Psoas muscle (tissue), 8 donors: ENCODE measurements around the gene COL27A1. TPM values are rescaled to one million over a fixed set of nuclear protein-coding genes. Genes with fewer than 3 reads are reported as not detected.

ENCODE experiments used
- ATAC-seq, 4 donors: fragments of 200-7000 bp; cut with Tn5 transposase; one replicate each; pipeline ENCODE4 v1.9.1; 2020; ENCODE audit warnings: moderate library complexity in 3 of 4, mild to moderate bottlenecking in 2 of 4
- DNase-seq, 2 donors: peaks; one replicate each; pipeline ENCODE4 v3.0.0-alpha.2; 2020
- H3K27ac ChIP-seq: fragments of 200-600 bp; one replicate; pipeline ENCODE4 v1.8.0; 2022
- H3K27me3 ChIP-seq, 3 donors: fragments of 200-600 bp in 1 of 3; one replicate each; pipeline versions ENCODE4 v1.6.1 to v1.8.0; 2013 to 2022; ENCODE audit warnings: low read length in 2 of 3, mild to moderate bottlenecking in 2 of 3, moderate library complexity in 1 of 3; ENCODE audit not compliant: insufficient read depth in 3 of 3
- H3K36me3 ChIP-seq, 2 donors: fragments of 200-600 bp in 1 of 2; one replicate each; pipeline versions ENCODE4 v1.6.1 to v1.8.0; 2013 to 2022; ENCODE audit warnings: low read depth in 1 of 2, mild to moderate bottlenecking in 1 of 2, moderate library complexity in 1 of 2; ENCODE audit not compliant: insufficient read depth in 1 of 2
- H3K4me1 ChIP-seq: fragments of 200-600 bp; one replicate; pipeline ENCODE4 v1.8.0; 2022
- H3K4me3 ChIP-seq: fragments of 200-600 bp; one replicate; pipeline ENCODE4 v1.8.0; 2022; ENCODE audit warnings: mild to moderate bottlenecking
- H3K9me3 ChIP-seq: fragments of 200-600 bp; one replicate; pipeline ENCODE4 v1.8.0; 2022
- WGBS, 3 donors: extraction: QIAGEN DNeasy Blood & Tissue Kit; methylation state at CpG; one replicate each; pipeline versions ENCODE4 v1.1.6 to v1.1.7; 2013; 5-methylcytosine and 5-hydroxymethylcytosine counted together
- intact Hi-C, 2 donors: fragments of 100-400 bp; cut with DNase I; formaldehyde crosslinking; loops; one replicate each; pipeline versions ENCODE4 v1.11.0 to v1.14.2; 2022
- polyA plus RNA-seq, 3 donors: library from polyadenylated mRNA; stranded (reverse); fragments of 200-250 nt; gene quantifications; one replicate each; pipeline ENCODE4 v1.2.3, GENCODE V29; 2013
- total RNA-seq, 4 donors: library from RNA; stranded (reverse); fragmentation: NEBNext Ultra II Directional in 2 of 4; extraction: Animal tissue kit (Norgen Biotek cat#: 25700) in 2 of 4; gene quantifications; one replicate each; pipeline versions ENCODE4 v1.2.1 to v1.2.4, GENCODE V29; 2021 to 2023
- TF ChIP-seq, protein P1 (sequence below): fragments of 200-600 bp; IDR thresholded peaks from one replicate; pipeline ENCODE4 v1.8.0; 2022; ENCODE audit warnings: antibody characterized with exemption
- donor health status: healthy with polysubstance abuse.
- donor health status: DM: no; HTN: no; CAD: no; lungs with moderate emphysema.
- donor health status: Bipolar disorder and iron deficiency.
- donor health status: healthy.
- donor health status: DM: yes; HTN: yes; CAD: no.
- donor health status: DM: no; HTN: no; CAD: no.
- donor health status: DM: no; HTN: no; CAD: no.
- donor health status: DM: yes; HTN: yes; CAD: no.

Gene COL27A1
- total and polyA plus RNA-seq, 7 donors: 1.1 to 8.5 (median 3.9) TPM

DNA sequence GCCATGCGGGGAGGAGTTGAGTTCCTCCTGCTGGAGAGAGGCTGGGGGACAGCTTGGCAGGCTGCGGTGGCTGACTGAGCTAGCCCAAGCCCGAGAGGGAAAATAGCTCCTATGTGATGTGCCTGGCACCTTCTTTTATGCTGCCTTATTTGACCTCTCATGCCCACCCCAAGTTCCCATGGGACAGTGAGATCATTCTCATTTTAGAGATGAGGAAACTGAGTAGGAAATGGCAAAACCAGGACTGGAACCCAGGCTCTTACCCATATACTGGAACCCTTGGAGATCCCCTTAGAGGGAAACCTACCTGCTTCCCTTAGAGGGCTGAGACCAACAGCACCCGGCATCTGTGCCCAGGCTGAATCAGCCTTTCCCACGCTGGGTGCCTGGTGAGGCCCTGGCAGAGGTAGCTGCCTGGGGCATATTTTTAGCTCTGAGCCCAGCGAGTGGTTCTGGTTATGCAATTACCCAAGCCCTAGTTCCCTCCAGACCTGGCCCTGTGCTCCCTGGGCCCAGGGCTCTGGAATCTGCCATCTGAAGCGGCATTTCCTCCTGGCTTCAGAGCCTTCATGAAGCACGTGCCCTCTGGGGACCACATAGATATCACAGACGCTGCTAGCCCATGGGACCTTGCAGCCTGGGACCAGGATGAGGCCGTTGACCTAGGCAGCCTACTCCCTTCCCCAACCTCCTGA, 23.6 kb downstream of the COL27A1 start:
- TF ChIP-seq, protein P1, sequence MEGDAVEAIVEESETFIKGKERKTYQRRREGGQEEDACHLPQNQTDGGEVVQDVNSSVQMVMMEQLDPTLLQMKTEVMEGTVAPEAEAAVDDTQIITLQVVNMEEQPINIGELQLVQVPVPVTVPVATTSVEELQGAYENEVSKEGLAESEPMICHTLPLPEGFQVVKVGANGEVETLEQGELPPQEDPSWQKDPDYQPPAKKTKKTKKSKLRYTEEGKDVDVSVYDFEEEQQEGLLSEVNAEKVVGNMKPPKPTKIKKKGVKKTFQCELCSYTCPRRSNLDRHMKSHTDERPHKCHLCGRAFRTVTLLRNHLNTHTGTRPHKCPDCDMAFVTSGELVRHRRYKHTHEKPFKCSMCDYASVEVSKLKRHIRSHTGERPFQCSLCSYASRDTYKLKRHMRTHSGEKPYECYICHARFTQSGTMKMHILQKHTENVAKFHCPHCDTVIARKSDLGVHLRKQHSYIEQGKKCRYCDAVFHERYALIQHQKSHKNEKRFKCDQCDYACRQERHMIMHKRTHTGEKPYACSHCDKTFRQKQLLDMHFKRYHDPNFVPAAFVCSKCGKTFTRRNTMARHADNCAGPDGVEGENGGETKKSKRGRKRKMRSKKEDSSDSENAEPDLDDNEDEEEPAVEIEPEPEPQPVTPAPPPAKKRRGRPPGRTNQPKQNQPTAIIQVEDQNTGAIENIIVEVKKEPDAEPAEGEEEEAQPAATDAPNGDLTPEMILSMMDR: no peak
- peak; percentile 87 to 94 (median 91) for ATAC-seq
- Histone ChIP-seq H3K4me1 (peaks cover 71% of the 10 kb centered on the region), H3K27me3 (no peaks in the 10 kb centered on the region), H3K27ac (peak overlapping the region; percentile 78), H3K4me3 (no peak overlapping the region), H3K36me3 (no peaks in the 10 kb centered on the region), H3K9me3 (no peaks in the 10 kb centered on the region)
- peak; percentile 58 to 85 for DNase-seq
- intact Hi-C loops: loop anchor here in 1 of 2 donors (2.0 kb wide), 1 partner anchor 26 kb away; no protein-coding TSS in a partner anchor
- WGBS, 3 donors: 27 to 35% (median 30%) methylated on average over 10 of the region's 10 CpGs

DNA sequence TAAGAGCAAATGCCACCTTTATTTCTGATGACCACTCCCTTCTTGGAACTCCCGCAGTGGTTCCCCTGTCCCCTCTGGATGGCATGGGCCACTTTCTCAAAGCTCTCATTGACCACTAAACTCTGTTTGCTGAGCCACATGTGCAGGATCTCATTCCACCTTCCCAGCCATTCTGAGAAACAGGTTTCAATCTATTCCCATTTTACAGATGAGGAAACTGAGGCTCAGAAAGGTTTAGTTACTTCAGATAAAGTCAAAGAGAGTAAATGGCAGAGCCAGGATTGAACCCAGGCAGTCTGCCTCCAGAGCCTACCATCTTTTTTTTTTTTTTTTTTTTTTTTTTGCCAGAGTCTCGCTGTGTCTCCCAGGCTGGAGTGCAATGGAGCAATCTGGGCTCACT, 24.2 kb downstream of the COL27A1 start:
- H3K9me3 ChIP-seq: no peaks in the 10 kb centered on the region
- no peaks in the 10 kb centered on the region for H3K27me3 ChIP-seq
- ATAC-seq (no peak), DNase-seq (no peak)
- peaks cover 71% of the 10 kb centered on the region for H3K4me1 ChIP-seq
- H3K36me3 ChIP-seq: no peaks in the 10 kb centered on the region
- 91 to 95% (median 94%) methylated on average over 2 of the region's 2 CpGs for WGBS, 3 donors
- no peak overlapping the region for H3K4me3 ChIP-seq
- intact Hi-C loops: loop anchor here in 1 of 2 donors (2.0 kb wide), 1 partner anchor 25 kb away; no protein-coding TSS in a partner anchor
- H3K27ac ChIP-seq: peak overlapping the region; percentile 78
- TF ChIP-seq, protein P1: no peak

DNA sequence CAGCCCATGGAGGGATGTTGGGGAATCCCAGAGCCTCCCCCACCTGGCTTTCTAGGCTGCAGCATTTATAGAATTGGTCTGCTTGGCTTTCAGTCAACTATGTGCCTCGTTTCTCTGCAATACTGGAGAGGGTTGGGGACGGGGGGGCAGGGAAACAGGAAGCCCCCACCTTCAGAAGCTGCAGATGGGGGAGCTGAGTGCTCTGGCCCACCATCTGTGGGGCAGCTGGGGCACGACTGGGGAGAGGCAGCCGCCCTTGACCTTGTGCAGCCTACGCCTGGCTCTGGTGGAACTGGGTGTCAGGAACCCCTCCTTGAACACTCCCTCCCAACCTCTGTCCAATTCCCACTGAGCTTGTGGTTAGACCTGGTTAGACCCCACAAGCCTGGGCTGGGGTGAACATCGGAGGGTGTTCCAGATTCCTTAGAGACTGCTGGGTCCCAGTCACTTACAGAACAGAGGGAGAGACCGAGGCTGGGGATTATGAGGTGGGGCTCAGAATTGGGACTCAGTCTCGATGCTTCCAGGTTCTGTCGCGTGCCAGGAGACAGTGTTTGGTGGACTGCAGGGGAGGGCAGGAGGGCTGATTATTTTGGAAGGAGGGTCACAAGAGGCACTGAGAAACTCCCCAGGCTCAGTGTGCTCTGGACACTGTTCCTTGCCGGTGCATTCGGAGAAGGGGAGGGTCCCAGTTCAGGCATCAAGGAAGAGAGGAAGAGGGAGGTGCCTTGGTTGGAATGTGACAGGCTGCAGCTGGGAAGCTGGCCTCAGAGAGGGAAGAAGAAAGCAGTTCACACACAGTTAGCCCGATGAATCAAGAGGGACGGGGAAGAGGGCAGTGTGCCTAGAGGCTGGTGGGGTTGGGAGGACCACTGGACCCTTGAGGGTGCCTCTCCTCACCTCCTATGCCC, 25.6 kb downstream of the COL27A1 start:
- no peaks in the 10 kb centered on the region for H3K27me3 ChIP-seq
- ATAC-seq (no peak), DNase-seq (no peak)
- H3K4me1 ChIP-seq: peaks cover 61% of the 10 kb centered on the region
- TF ChIP-seq, protein P1: no peak
- WGBS, 3 donors: 50 to 58% (median 53%) methylated on average over 13 to 14 of the region's 14 CpGs
- H3K36me3 ChIP-seq: no peaks in the 10 kb centered on the region
- no peaks in the 10 kb centered on the region for H3K9me3 ChIP-seq
- no peak overlapping the region for H3K4me3 ChIP-seq
- no peak overlapping the region for H3K27ac ChIP-seq
- intact Hi-C loops: no loop called here

DNA sequence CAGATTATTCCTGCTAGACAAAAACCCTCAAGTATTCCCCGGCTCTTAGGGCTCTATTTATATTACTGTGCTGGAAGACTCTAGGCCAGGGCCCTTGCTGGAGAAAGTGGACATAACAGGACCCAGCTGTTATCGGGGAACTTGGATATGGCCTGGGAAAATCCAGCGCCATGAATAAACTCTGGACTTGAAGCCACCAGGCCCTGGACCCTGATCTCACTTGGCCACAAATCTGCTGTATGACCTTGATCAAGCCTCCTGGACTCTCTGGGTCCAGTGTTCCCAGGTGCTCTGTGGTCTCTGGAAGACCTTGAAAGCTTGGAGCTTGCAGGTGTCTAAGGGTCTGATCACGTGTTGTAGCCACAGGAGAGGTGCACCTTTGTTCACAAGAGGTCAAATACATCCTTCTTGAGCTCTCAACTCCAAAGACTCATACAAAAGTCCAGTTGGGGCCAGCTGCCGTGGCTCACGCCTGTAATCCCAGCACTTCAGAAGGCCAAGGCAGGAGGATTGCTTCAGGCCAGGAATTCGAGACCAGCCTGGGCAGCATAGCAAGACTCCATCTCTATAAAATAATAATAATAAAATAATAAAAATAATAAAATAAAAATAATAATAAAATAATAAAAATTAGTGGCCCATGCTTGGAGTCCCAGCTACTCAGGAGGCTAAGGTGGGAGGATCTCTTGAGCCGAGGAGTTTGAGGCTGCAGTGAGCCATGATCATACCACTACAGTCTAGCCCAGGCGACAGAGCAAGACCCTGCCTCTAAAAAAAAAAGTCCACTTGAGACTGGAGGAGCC, 26.5 kb downstream of the COL27A1 start:
- ATAC-seq: no peak
- Histone ChIP-seq H3K9me3 (no peaks in the 10 kb centered on the region), H3K4me1 (peaks cover 54% of the 10 kb centered on the region), H3K27ac (no peak overlapping the region), H3K4me3 (no peak overlapping the region), H3K36me3 (no peaks in the 10 kb centered on the region), H3K27me3 (no peaks in the 10 kb centered on the region)
- intact Hi-C loops: no loop called here
- 63 to 66% (median 66%) methylated on average over 9 of the region's 9 CpGs for WGBS, 3 donors
- DNase-seq: no peak
- TF ChIP-seq, protein P1: no peak
